ENCODE measurements around the gene OLR1. TPM values are rescaled to one million over a fixed set of nuclear protein-coding genes. Genes with fewer than 3 reads are reported as not detected.

Gene OLR1
- total RNA-seq, 1 experiment from 2014 or later: 0.12 TPM

DNA sequence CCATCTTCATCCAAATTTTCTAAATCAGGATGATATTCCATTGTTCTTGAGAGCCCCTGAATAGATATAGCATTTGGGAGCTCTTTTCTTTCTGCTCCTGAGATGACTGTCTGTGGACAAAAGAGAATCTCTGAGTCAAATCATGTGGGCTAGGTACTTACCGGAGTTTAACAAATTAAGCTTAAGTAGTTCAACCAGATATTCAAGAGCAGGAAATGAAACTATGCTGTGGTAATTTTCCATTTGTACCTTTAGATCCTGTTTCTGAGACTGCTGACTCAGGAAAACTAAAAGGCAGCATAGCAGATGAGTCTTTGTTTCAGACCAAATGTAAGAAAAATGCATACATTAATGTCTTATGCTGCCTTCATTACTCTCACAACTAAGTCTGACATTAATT, 41.9 kb downstream of the OLR1 start, which contains the start of gene CLEC7A:
CLEC7A (minus strand) TSS at position 158 of the 400 bp plus-strand sequence; CDS start at position 41, 117 bp downstream.
- TF ChIP-seq YY1 (IDR thresholded peaks at IDR 0.05; ENCODE audit: extremely low read depth, insufficient replicate concordance, low read depth, low read length) (no peak), ELF1 (IDR thresholded peaks at IDR 0.05; ENCODE audit: borderline replicate concordance, low read depth) (no peak), EGR1 (IDR thresholded peaks at IDR 0.05; ENCODE audit: low read depth) (no peak)
- TF ChIP-seq, protein P1, sequence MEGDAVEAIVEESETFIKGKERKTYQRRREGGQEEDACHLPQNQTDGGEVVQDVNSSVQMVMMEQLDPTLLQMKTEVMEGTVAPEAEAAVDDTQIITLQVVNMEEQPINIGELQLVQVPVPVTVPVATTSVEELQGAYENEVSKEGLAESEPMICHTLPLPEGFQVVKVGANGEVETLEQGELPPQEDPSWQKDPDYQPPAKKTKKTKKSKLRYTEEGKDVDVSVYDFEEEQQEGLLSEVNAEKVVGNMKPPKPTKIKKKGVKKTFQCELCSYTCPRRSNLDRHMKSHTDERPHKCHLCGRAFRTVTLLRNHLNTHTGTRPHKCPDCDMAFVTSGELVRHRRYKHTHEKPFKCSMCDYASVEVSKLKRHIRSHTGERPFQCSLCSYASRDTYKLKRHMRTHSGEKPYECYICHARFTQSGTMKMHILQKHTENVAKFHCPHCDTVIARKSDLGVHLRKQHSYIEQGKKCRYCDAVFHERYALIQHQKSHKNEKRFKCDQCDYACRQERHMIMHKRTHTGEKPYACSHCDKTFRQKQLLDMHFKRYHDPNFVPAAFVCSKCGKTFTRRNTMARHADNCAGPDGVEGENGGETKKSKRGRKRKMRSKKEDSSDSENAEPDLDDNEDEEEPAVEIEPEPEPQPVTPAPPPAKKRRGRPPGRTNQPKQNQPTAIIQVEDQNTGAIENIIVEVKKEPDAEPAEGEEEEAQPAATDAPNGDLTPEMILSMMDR (IDR thresholded peaks at IDR 0.05 in 2 of 3, conservative IDR thresholded peaks at IDR 0.05 in 1 of 3; ENCODE audit: borderline replicate concordance in 1 of 3, insufficient read depth in 1 of 3, low read depth in 2 of 3, low read length in 2 of 3): no peak
- CTCF ChIA-PET: no interaction called here
- H3K4me1 ChIP-seq (ENCODE audit: control insufficient read depth in 1 of 2, insufficient read depth in 2 of 2, low read length in 2 of 2): peaks cover 0 to 3% of the 10 kb centered on the region in 2 experiments; a peak in 1 of 4 replicates
- H4K20me1 ChIP-seq (ENCODE audit: insufficient read depth): no peaks in the 10 kb centered on the region
- no peak within 1 kb of the TSS for H2AFZ ChIP-seq (ENCODE audit: low read depth, low read length, poor library complexity, severe bottlenecking)
- H3K9me2 ChIP-seq (ENCODE audit: insufficient read depth): no peaks in the 10 kb centered on the region
- no peak within 1 kb of the TSS for H3K4me3 ChIP-seq (replicated peaks in 1 of 2; ENCODE audit: low read depth in 1 of 2, low read length in 2 of 2)
- no peaks in the 10 kb centered on the region for H3K79me2 ChIP-seq (ENCODE audit: insufficient read depth, low read length)
- intact Hi-C loops (cut with micrococcal nuclease): no loop called here
- RAD21 ChIA-PET (ENCODE audit: low non-redundant PET in 1 of 2, low total read pairs in 2 of 2, uncharacterized antibody in 2 of 2, unreplicated experiment in 2 of 2): no interaction called here
- no peaks in the 10 kb centered on the region for H3K36me3 ChIP-seq (ENCODE audit: control insufficient read depth in 1 of 2, insufficient read depth in 2 of 2, low read length in 2 of 2)
- no peak within 1 kb of the TSS for H3K27ac ChIP-seq (ENCODE audit: low read depth, low read length)
- peaks cover 11% of the 10 kb centered on the region for H3K27me3 ChIP-seq (ENCODE audit: insufficient read depth, low read length)
- no peak within 1 kb of the TSS for H3K4me2 ChIP-seq (ENCODE audit: low read length)
- no peak for ATAC-seq
- BruUV-seq (replicated peaks): no TSS peak
- DNase-seq (ENCODE audit: low read depth, low spot score): no peak
- H3K9ac ChIP-seq (ENCODE audit: low read length): no peak within 1 kb of the TSS
- no peaks in the 10 kb centered on the region for H3K9me3 ChIP-seq (ENCODE audit: control insufficient read depth in 1 of 2, insufficient read depth in 1 of 2, low read depth in 1 of 2, low read length in 2 of 2)
- POLR2A ChIA-PET: no interaction called here

DNA sequence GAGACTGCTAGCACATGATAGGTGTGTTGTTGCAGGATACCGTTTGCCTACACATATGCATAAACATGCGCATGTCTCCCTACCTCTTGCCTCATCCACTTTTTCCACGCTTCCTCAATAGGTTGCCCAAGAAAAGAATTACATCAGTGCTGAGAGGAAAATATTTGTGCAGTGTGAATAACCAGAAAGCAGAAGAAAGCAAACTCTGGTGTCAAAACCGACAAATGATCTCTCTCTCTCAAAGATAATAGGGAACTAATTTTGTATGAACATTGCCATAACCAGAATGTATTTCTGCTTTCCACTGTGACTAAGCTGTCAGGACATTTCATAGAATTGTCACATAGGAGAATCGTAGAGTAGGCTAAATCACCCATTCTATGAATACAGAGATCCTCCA, 43.2 kb downstream of the OLR1 start:
- H2AFZ ChIP-seq (ENCODE audit: low read depth, low read length, poor library complexity, severe bottlenecking): no peak overlapping the region
- H3K4me3 ChIP-seq (replicated peaks in 1 of 2; ENCODE audit: low read depth in 1 of 2, low read length in 2 of 2): no peak overlapping the region
- TF ChIP-seq EGR1 (IDR thresholded peaks at IDR 0.05; ENCODE audit: low read depth): no peak
- no peak for TF ChIP-seq YY1 (IDR thresholded peaks at IDR 0.05; ENCODE audit: extremely low read depth, insufficient replicate concordance, low read depth, low read length)
- no peak for TF ChIP-seq EZH2 (IDR thresholded peaks at IDR 0.05)
- no peak for TF ChIP-seq JUND (IDR thresholded peaks at IDR 0.05)
- no peak for TF ChIP-seq ZFX (IDR thresholded peaks at IDR 0.05)
- H3K36me3 ChIP-seq (ENCODE audit: control insufficient read depth in 1 of 2, insufficient read depth in 2 of 2, low read length in 2 of 2): no peaks in the 10 kb centered on the region
- H3K27me3 ChIP-seq (ENCODE audit: insufficient read depth, low read length): peaks cover 11% of the 10 kb centered on the region
- ATAC-seq: no peak
- H4K20me1 ChIP-seq (ENCODE audit: insufficient read depth): no peaks in the 10 kb centered on the region
- ChIA-PET CTCF (no interaction called here), POLR2A (no interaction called here), RAD21 (ENCODE audit: low non-redundant PET in 1 of 2, low total read pairs in 2 of 2, uncharacterized antibody in 2 of 2, unreplicated experiment in 2 of 2) (no interaction called here)
- no peaks in the 10 kb centered on the region for H3K9me2 ChIP-seq (ENCODE audit: insufficient read depth)
- peaks cover 0 to 3% of the 10 kb centered on the region in 2 experiments; a peak in 1 of 4 replicates for H3K4me1 ChIP-seq (ENCODE audit: control insufficient read depth in 1 of 2, insufficient read depth in 2 of 2, low read length in 2 of 2)
- H3K4me2 ChIP-seq (ENCODE audit: low read length): no peak overlapping the region
- DNase-seq (ENCODE audit: low read depth, low spot score): no peak
- no peak overlapping the region for H3K9ac ChIP-seq (ENCODE audit: low read length)
- H3K9me3 ChIP-seq (ENCODE audit: control insufficient read depth in 1 of 2, insufficient read depth in 1 of 2, low read depth in 1 of 2, low read length in 2 of 2): no peaks in the 10 kb centered on the region
- no peaks in the 10 kb centered on the region for H3K79me2 ChIP-seq (ENCODE audit: insufficient read depth, low read length)
- BruUV-seq (replicated peaks): no TSS peak
- no peak overlapping the region for H3K27ac ChIP-seq (ENCODE audit: low read depth, low read length)
- intact Hi-C loops (cut with micrococcal nuclease): no loop called here

Measured in HCT116 (cell line).